Left kidney (tissue), 2 donors: ENCODE measurements around the gene HSD17B14. TPM values are rescaled to one million over a fixed set of nuclear protein-coding genes. Genes with fewer than 3 reads are reported as not detected.
"Not testable (repeated sequence)": the region's sequence is repeated elsewhere in the genome, so short reads cannot be mapped to it uniquely, and the experiment has no call there.

Source experiments
- DNase-seq: peaks from one replicate; pipeline ENCODE4 v3.0.0-alpha.2; 2013
- polyA plus RNA-seq: library from polyadenylated mRNA; unstranded; fragments of 120-200 nt; gene quantifications from one replicate; pipeline ENCODE4 v1.2.1, GENCODE V29; 2013; ENCODE audit not compliant: insufficient read length

The HSD17B14 gene
- polyA plus RNA-seq, 1 donor = 27.4 TPM

DNA sequence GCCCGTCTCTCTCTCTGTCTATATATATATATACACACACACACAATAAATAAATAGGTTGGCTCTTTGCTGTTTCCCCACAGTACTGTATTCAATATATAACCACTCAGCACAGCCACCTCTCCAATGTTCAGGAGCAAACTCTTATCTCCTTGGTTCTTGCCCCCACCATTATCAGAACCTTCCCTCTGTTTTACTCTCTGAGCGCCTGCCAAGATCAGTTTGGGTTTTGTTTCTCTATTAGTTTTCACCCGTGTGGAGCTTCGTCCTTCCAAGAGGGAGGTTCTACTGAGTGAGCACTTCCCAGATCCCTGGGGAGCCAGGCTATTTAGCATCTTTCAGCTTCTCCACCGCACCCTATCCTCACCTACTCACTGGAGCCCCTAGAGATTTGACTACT lies 70.5 kb downstream of the HSD17B14 start:
- not testable (repeated sequence) for DNase-seq

Other genes starting within 250 kb of the HSD17B14 start
- gene SPACA4, start 229.7 kb downstream of the HSD17B14 start, polyA plus RNA-seq = not detected
- gene FAM83E, start 221.4 kb downstream of the HSD17B14 start, polyA plus RNA-seq = 0.57 TPM
- 969 TPM for gene RPL18, start 217.3 kb downstream of the HSD17B14 start, polyA plus RNA-seq
- gene SPHK2, start 217.0 kb downstream of the HSD17B14 start, polyA plus RNA-seq = 19.9 TPM
- 9.5 TPM for gene DBP, start 199.1 kb downstream of the HSD17B14 start, polyA plus RNA-seq
- 21.1 TPM for gene CA11, start 190.3 kb downstream of the HSD17B14 start, polyA plus RNA-seq
- 1.1 TPM for gene NTN5, start 163.5 kb downstream of the HSD17B14 start, polyA plus RNA-seq
- 3.5 TPM for gene FUT2, start 140.5 kb downstream of the HSD17B14 start, polyA plus RNA-seq
- 6.0 TPM for gene MAMSTR, start 116.8 kb downstream of the HSD17B14 start, polyA plus RNA-seq
- gene RASIP1, start 95.9 kb downstream of the HSD17B14 start, polyA plus RNA-seq = 11.9 TPM
- gene IZUMO1, start 89.6 kb downstream of the HSD17B14 start, polyA plus RNA-seq = 1.1 TPM
- gene FUT1, start 83.8 kb downstream of the HSD17B14 start, polyA plus RNA-seq = 3.8 TPM
- not detected for gene FGF21, start 81.0 kb downstream of the HSD17B14 start, polyA plus RNA-seq
- gene BCAT2, start 25.5 kb downstream of the HSD17B14 start, polyA plus RNA-seq = 39.9 TPM
- 23.1 TPM for gene PLEKHA4, start 32.1 kb upstream of the HSD17B14 start, polyA plus RNA-seq
- 33.8 TPM for gene PPP1R15A, start 35.9 kb upstream of the HSD17B14 start, polyA plus RNA-seq
- gene TULP2, start 62.3 kb upstream of the HSD17B14 start, polyA plus RNA-seq = 1.6 TPM
- gene NUCB1, start 63.8 kb upstream of the HSD17B14 start, polyA plus RNA-seq = 238 TPM
- 4.6 TPM for gene DHDH, start 97.2 kb upstream of the HSD17B14 start, polyA plus RNA-seq
- gene BAX, start 118.4 kb upstream of the HSD17B14 start, polyA plus RNA-seq = 64.5 TPM
- 2,202 TPM for gene FTL, start 128.8 kb upstream of the HSD17B14 start, polyA plus RNA-seq
- gene GYS1, start 156.8 kb upstream of the HSD17B14 start, polyA plus RNA-seq = 52.2 TPM
- gene RUVBL2, start 157.4 kb upstream of the HSD17B14 start, polyA plus RNA-seq = 80.2 TPM
- gene LHB, start 180.6 kb upstream of the HSD17B14 start, polyA plus RNA-seq = 0.38 TPM
- not detected for gene CGB3, start 187.8 kb upstream of the HSD17B14 start, polyA plus RNA-seq
- gene CGB2, start 195.4 kb upstream of the HSD17B14 start, polyA plus RNA-seq = not detected
- not detected for gene CGB1, start 200.4 kb upstream of the HSD17B14 start, polyA plus RNA-seq
- not detected for gene CGB5, start 207.4 kb upstream of the HSD17B14 start, polyA plus RNA-seq
- not detected for gene CGB8, start 212.6 kb upstream of the HSD17B14 start, polyA plus RNA-seq
- 0.78 TPM for gene CGB7, start 221.3 kb upstream of the HSD17B14 start, polyA plus RNA-seq
- 3.1 TPM for gene NTF4, start 228.3 kb upstream of the HSD17B14 start, polyA plus RNA-seq
- 0.08 TPM for gene KCNA7, start 236.2 kb upstream of the HSD17B14 start, polyA plus RNA-seq
- 354 TPM for gene SNRNP70, start 249.0 kb upstream of the HSD17B14 start, polyA plus RNA-seq